ENCODE data around the gene TSPYL2.

Gene TSPYL2

DNA sequence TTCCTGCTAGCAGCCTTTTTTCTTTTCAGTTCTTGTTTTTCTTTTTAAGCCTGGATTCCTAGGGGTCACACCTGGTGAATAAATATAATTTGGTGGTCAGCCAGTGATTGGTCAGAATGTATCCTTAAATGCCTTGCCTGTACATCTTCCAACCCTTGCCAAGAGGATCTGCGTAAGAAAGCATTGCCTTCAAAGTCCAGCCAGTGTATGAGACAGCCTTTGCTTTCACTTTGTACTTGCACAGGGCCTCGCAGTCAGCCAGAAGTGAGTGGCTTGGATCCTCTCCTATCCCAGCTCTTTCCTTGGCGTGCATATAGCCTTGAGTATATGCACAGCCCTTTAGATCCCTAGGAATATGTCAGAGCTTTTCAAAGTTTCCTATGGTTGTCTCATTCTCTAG lies 33.9 kb downstream of the TSPYL2 start:
- TF ChIP-seq RAD21 (IDR thresholded peaks at IDR 0.05; ENCODE audit: low read depth), result no peak
- TF ChIP-seq NFIC (IDR thresholded peaks at IDR 0.05), result no peak
- no peak for TF ChIP-seq FOXM1 (IDR thresholded peaks at IDR 0.05; ENCODE audit: borderline replicate concordance, low read depth)
- TF ChIP-seq TAF1 (IDR thresholded peaks at IDR 0.05; ENCODE audit: low read depth), result no peak
- TF ChIP-seq CEBPB (IDR thresholded peaks at IDR 0.05), result no peak

DNA sequence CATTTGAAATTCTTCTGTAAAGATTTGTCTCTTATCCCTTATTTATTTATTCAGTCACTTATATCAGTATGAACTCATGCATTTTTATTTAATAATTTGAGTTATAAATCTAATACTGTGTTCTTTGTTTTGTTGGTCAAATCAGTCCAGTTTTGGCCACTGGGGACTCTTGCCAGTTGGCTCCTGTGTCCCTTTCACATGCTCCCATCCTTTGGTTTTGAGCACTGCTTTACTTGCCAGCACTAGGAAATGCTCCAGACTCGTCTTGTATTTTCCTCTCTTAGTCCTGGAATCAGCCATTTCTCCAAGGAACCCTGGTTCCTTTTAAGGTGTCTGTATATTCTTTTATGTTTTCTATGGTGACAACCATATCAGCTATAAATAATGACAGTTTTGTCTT lies 39.8 kb downstream of the TSPYL2 start:
- TF ChIP-seq NFIC (IDR thresholded peaks at IDR 0.05), result no peak
- no peak for TF ChIP-seq YY1 (IDR thresholded peaks at IDR 0.05; ENCODE audit: low read depth)
- TF ChIP-seq, protein P1, sequence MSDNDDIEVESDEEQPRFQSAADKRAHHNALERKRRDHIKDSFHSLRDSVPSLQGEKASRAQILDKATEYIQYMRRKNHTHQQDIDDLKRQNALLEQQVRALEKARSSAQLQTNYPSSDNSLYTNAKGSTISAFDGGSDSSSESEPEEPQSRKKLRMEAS (IDR thresholded peaks at IDR 0.05), result no peak
- no peak for TF ChIP-seq TEAD4 (IDR thresholded peaks at IDR 0.05)
- TF ChIP-seq FOXM1 (IDR thresholded peaks at IDR 0.05; ENCODE audit: borderline replicate concordance, low read depth), result no peak
- TF ChIP-seq CEBPB (IDR thresholded peaks at IDR 0.05), result no peak
- TF ChIP-seq TCF12 (IDR thresholded peaks at IDR 0.05; ENCODE audit: low read depth), result no peak
- TF ChIP-seq EGR1 (IDR thresholded peaks at IDR 0.05), result no peak
- TF ChIP-seq RAD21 (IDR thresholded peaks at IDR 0.05; ENCODE audit: low read depth), result no peak
- no peak for TF ChIP-seq EP300 (IDR thresholded peaks at IDR 0.05; ENCODE audit: borderline replicate concordance)
- no peak for TF ChIP-seq ZBTB7A (IDR thresholded peaks at IDR 0.05; ENCODE audit: low read depth)
- no peak for TF ChIP-seq CREB1 (IDR thresholded peaks at IDR 0.05; ENCODE audit: low read depth)

DNA sequence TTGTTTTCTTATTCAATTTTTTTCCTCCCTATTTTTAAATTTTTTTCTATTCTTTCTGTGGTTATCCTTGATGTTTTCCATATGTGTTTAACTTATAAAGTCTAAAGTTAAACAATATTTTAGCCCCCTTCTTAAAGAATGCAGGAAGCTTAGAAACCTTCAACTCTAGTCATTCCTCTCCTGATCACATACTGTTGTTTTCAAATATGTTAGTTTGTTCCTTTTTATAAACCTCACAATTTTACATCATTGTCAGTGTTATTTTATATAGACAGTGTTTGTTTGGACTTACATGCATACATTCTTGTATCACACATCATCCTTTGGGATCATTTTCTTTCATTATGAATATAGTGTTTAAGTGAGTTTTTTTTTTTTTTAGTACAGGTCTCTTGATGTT lies 43.3 kb downstream of the TSPYL2 start:
- TF ChIP-seq, protein P1 (IDR thresholded peaks at IDR 0.05), result no peak
- no peak for TF ChIP-seq CEBPB (IDR thresholded peaks at IDR 0.05)
- no peak for TF ChIP-seq EGR1 (IDR thresholded peaks at IDR 0.05)
- no peak for TF ChIP-seq EP300 (IDR thresholded peaks at IDR 0.05; ENCODE audit: borderline replicate concordance)
- TF ChIP-seq FOXM1 (IDR thresholded peaks at IDR 0.05; ENCODE audit: borderline replicate concordance, low read depth), result no peak
- TF ChIP-seq RAD21 (IDR thresholded peaks at IDR 0.05; ENCODE audit: low read depth), result no peak
- TF ChIP-seq TCF12 (IDR thresholded peaks at IDR 0.05; ENCODE audit: low read depth), result no peak
- TF ChIP-seq, protein P2, sequence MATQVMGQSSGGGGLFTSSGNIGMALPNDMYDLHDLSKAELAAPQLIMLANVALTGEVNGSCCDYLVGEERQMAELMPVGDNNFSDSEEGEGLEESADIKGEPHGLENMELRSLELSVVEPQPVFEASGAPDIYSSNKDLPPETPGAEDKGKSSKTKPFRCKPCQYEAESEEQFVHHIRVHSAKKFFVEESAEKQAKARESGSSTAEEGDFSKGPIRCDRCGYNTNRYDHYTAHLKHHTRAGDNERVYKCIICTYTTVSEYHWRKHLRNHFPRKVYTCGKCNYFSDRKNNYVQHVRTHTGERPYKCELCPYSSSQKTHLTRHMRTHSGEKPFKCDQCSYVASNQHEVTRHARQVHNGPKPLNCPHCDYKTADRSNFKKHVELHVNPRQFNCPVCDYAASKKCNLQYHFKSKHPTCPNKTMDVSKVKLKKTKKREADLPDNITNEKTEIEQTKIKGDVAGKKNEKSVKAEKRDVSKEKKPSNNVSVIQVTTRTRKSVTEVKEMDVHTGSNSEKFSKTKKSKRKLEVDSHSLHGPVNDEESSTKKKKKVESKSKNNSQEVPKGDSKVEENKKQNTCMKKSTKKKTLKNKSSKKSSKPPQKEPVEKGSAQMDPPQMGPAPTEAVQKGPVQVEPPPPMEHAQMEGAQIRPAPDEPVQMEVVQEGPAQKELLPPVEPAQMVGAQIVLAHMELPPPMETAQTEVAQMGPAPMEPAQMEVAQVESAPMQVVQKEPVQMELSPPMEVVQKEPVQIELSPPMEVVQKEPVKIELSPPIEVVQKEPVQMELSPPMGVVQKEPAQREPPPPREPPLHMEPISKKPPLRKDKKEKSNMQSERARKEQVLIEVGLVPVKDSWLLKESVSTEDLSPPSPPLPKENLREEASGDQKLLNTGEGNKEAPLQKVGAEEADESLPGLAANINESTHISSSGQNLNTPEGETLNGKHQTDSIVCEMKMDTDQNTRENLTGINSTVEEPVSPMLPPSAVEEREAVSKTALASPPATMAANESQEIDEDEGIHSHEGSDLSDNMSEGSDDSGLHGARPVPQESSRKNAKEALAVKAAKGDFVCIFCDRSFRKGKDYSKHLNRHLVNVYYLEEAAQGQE (IDR thresholded peaks at IDR 0.05; ENCODE audit: low read depth), result no peak
- TF ChIP-seq YY1 (IDR thresholded peaks at IDR 0.05; ENCODE audit: low read depth), result no peak
- TF ChIP-seq, protein P3, sequence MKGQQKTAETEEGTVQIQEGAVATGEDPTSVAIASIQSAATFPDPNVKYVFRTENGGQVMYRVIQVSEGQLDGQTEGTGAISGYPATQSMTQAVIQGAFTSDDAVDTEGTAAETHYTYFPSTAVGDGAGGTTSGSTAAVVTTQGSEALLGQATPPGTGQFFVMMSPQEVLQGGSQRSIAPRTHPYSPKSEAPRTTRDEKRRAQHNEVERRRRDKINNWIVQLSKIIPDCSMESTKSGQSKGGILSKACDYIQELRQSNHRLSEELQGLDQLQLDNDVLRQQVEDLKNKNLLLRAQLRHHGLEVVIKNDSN (IDR thresholded peaks at IDR 0.05), result no peak
- no peak for TF ChIP-seq TAF1 (IDR thresholded peaks at IDR 0.05; ENCODE audit: low read depth)

DNA sequence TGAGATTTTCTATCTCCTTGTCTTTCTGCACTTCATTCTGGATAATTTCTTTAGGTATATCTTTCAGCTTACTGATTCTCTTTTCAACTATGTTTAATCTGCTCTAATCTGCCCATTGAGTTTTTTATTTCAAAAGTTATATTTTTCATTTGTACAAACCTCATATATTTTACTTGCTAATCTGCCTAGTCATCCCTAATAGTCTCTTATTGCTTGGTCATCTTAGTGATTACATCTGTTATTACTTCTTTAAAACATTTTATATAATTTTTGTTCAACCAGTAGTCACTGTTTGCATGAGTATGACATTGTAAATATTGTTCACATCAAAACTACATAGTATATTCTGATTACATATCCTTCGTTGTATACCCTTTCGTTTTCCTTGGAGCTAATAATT lies 44.2 kb downstream of the TSPYL2 start:
- TF ChIP-seq EP300 (IDR thresholded peaks at IDR 0.05; ENCODE audit: borderline replicate concordance), result no peak
- TF ChIP-seq ZBTB7A (IDR thresholded peaks at IDR 0.05; ENCODE audit: low read depth), result no peak
- TF ChIP-seq YY1 (IDR thresholded peaks at IDR 0.05; ENCODE audit: low read depth), result no peak

DNA sequence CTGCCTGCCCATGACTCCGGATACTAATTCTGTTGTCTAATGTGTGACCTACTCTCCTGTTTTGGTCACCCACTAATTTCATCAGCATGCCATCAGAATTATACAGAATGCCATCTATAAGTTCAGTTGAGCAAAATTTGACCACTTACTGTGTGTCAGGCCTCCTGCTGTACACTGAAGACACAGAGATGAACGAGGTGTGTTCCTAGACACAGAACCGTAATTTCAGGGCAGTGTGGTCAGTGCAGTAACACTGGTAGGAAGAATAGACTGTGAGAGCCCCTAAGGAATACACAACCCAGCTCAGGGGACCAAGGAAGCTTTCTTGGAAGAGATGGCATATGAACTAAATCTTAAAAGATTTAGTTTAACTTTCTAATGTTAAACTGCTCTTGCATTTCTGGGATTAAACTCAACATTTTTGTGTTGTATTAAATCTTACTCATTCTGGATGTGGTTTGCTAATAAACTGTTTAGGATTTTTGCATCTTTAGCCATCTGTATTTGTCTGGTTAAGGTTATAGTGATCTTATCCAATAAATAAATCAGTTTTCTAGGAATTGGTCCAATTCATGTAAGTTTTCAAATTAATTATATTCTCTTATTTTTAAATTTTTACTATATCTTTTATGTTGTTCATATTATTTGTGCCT lies 46.1 kb downstream of the TSPYL2 start:
- TF ChIP-seq NFIC (IDR thresholded peaks at IDR 0.05) (no peak), CEBPB (IDR thresholded peaks at IDR 0.05) (no peak)

DNA sequence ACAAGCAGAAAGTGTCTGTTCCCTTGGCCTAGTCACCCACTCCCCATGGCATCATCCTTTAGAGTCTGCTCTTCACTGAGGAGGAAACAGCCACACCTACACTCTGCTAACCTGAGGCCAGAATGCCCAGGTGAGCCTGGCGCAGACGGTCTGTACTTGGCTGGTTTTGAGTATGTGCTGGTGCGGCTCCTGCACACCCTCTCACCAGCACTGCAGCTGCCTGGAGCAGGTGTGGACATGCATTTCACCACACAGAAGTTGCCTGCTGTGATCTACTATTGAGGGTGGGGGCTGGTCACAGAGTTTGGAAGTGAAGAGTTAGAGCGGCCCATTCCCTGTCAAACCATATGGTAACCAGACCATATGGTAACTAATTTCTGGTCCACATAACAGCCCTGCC lies 51.2 kb downstream of the TSPYL2 start:
- TF ChIP-seq CEBPB (IDR thresholded peaks at IDR 0.05) (no peak), RAD21 (IDR thresholded peaks at IDR 0.05; ENCODE audit: low read depth) (no peak), EP300 (IDR thresholded peaks at IDR 0.05; ENCODE audit: borderline replicate concordance) (no peak), FOXM1 (IDR thresholded peaks at IDR 0.05; ENCODE audit: borderline replicate concordance, low read depth) (no peak), YY1 (IDR thresholded peaks at IDR 0.05; ENCODE audit: low read depth) (no peak), TAF1 (IDR thresholded peaks at IDR 0.05; ENCODE audit: low read depth) (no peak), EGR1 (IDR thresholded peaks at IDR 0.05) (no peak), NFIC (IDR thresholded peaks at IDR 0.05) (no peak), TEAD4 (IDR thresholded peaks at IDR 0.05) (no peak), ZBTB7A (IDR thresholded peaks at IDR 0.05; ENCODE audit: low read depth) (no peak), TCF12 (IDR thresholded peaks at IDR 0.05; ENCODE audit: low read depth) (no peak), CREB1 (IDR thresholded peaks at IDR 0.05; ENCODE audit: low read depth) (no peak)
- TF ChIP-seq, protein P2 (IDR thresholded peaks at IDR 0.05; ENCODE audit: low read depth), result no peak
- TF ChIP-seq, protein P3 (IDR thresholded peaks at IDR 0.05), result no peak
- TF ChIP-seq, protein P1 (IDR thresholded peaks at IDR 0.05), result no peak

Data from Ishikawa (cell line).